HepG2 (cell line): ENCODE results near the gene DLG1.

Experiments
- AHR ChIP-seq: IDR thresholded peaks from 2 replicates; pipeline ENCODE4 v1.6.1; 2018; ENCODE audit warnings: missing genetic modification reagents, missing compliant biosample characterization
- CHD2 ChIP-seq: IDR thresholded peaks from 2 replicates; pipeline ENCODE4 v1.6.1; 2011; ENCODE audit warnings: low read depth, low read length, improper control_type of control experiment
- CTCF ChIP-seq: sonication (generic); formaldehyde crosslinking; IDR thresholded peaks from 2 replicates; pipeline ENCODE4 v1.5.0; 2020; ENCODE audit warnings: mild to moderate bottlenecking, missing genetic modification reagents, moderate library complexity
- EZH2 ChIP-seq: conservative IDR thresholded peaks from 2 replicates; pipeline ENCODE4 v1.6.1; 2012; ENCODE audit warnings: mild to moderate bottlenecking, low read depth, low read length, moderate library complexity
- FOXA1 ChIP-seq, 2 experiments: fragments of 450-650 bp in 1 of 2; sonication (generic) in 1 of 2; formaldehyde crosslinking in 1 of 2; IDR thresholded peaks; 2 replicates each; pipeline versions ENCODE4 v1.4.0 to v1.6.1; 2016 to 2020; ENCODE audit warnings: missing genetic modification reagents in 1 of 2
- HNRNPL ChIP-seq: fragments of 200-400 bp; formaldehyde crosslinking; IDR thresholded peaks from 2 replicates; pipeline ENCODE4 v1.6.1; 2017; ENCODE audit warnings: mild to moderate bottlenecking, low read depth, low read length
- KDM5B ChIP-seq: sonication (generic); formaldehyde crosslinking; IDR thresholded peaks from 2 replicates; pipeline ENCODE4 v1.4.0; 2020; ENCODE audit warnings: missing genetic modification reagents, mild to moderate bottlenecking, borderline replicate concordance
- MEIS2 ChIP-seq: sonication (generic); formaldehyde crosslinking; IDR thresholded peaks from 2 replicates; pipeline ENCODE4 v1.9.0; 2021; ENCODE audit warnings: mild to moderate bottlenecking, missing genetic modification reagents
- POLR2AphosphoS5 ChIP-seq: IDR thresholded peaks from 2 replicates; pipeline ENCODE4 v1.6.1; 2012; ENCODE audit warnings: low read depth, low read length
- TIGD3 ChIP-seq: sonication (generic); formaldehyde crosslinking; IDR thresholded peaks from 2 replicates; pipeline ENCODE4 v1.5.1; 2020; ENCODE audit warnings: mild to moderate bottlenecking, missing genetic modification reagents, borderline replicate concordance
- ZFX ChIP-seq: sonication (generic); formaldehyde crosslinking; IDR thresholded peaks from 2 replicates; pipeline ENCODE4 v1.4.0; 2020; ENCODE audit warnings: mild to moderate bottlenecking, low read depth, missing genetic modification reagents, moderate library complexity
- ZNF451 ChIP-seq: sonication (generic); formaldehyde crosslinking; IDR thresholded peaks from 2 replicates; pipeline ENCODE4 v1.5.0; 2020; ENCODE audit warnings: mild to moderate bottlenecking, missing genetic modification reagents
- ZNF552 ChIP-seq: sonication (generic); formaldehyde crosslinking; IDR thresholded peaks from 2 replicates; pipeline ENCODE4 v1.9.0; 2022; ENCODE audit warnings: missing genetic modification reagents, mild to moderate bottlenecking, borderline replicate concordance
- ZSCAN30 ChIP-seq: sonication (generic); formaldehyde crosslinking; IDR thresholded peaks from 2 replicates; pipeline ENCODE4 v1.5.0; 2020; ENCODE audit warnings: mild to moderate bottlenecking, missing genetic modification reagents

- TF ChIP-seq HNRNPL (no peak), ZSCAN30 (CRISPR knock-in tag) (no peak), ZFX (no peak), POLR2AphosphoS5 (no peak), CTCF (CRISPR knock-in tag) (no peak), ZNF552 (CRISPR knock-in tag) (no peak), AHR (CRISPR knock-in tag) (no peak), CHD2 (no peak), ZNF451 (CRISPR knock-in tag) (no peak), TIGD3 (CRISPR knock-in tag) (no peak), EZH2 (no peak), MEIS2 (CRISPR knock-in tag) (no peak), FOXA1 (IDR thresholded peaks at IDR 0.05) (no peak), FOXA1 (CRISPR knock-in tag; IDR thresholded peaks at IDR 0.05) (no peak), KDM5B (CRISPR knock-in tag) (no peak)
These were observed 233.6 kb downstream of the DLG1 start for GRCh38 chr3:197064771-197065170.
